GM04503 (cell line): ENCODE measurements around the gene NDUFAF7.
"Not testable (repeated sequence)": the region's sequence is repeated elsewhere in the genome, so short reads cannot be mapped to it uniquely, and the experiment has no call there.

Experiments used
- DNase-seq: peaks from one replicate; pipeline ENCODE4 v3.0.0-alpha.2; 2012; ENCODE audit warnings: low read depth

The NDUFAF7 gene, protein sequence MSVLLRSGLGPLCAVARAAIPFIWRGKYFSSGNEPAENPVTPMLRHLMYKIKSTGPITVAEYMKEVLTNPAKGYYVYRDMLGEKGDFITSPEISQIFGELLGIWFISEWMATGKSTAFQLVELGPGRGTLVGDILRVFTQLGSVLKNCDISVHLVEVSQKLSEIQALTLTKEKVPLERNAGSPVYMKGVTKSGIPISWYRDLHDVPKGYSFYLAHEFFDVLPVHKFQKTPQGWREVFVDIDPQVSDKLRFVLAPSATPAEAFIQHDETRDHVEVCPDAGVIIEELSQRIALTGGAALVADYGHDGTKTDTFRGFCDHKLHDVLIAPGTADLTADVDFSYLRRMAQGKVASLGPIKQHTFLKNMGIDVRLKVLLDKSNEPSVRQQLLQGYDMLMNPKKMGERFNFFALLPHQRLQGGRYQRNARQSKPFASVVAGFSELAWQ

DNA sequence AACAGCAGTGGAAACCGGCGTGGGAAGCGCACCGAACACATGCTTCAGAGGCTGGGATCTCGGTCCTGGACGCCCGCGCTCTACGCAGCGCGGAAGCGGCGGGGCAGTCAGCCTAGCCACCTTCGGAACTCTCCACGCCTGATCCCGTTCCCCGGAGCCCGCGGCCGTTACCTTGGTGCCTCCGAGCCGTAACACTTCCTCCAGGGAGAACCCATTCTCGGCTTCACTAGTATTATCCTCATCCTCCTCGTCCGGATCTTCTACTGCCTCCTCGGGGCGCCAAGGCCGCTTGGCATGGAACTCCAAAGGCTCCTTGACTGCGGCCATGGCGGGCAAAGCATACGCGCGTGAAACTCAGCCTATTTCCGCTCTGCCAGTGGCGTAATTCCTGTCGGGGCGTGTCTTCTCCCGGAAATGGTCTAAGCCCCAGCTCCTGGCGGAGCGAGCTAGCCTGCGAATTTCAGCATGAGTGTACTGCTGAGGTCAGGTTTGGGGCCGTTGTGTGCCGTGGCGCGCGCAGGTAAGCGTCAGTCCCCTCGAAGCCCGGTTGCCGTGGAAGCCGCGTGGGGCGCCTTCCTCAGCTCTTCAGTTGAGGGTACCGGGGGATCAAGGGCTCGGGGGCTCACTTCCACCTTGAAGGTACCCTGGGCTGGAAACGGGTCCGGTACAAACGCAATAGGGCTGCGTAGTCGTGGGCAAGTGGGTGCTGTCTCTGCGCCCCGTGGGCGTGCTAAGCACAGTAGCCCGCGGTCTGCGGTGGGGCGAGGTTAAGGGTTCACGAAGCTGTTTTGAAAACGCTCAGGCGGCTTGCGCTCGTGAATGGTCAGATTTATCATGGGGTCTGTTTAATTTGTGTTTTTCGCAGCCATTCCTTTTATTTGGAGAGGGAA lies at the start of gene NDUFAF7, which contains the start of gene CEBPZ:
Gene NDUFAF7, plus strand, starts transcription at position 418 of the 890 bp plus-strand sequence. Its CDS starts 48 bp downstream, at position 466.
Gene CEBPZ, minus strand, starts transcription at position 356 of the 890 bp plus-strand sequence. Its CDS starts 29 bp downstream, at position 327.
- DNase-seq, result peak; percentile 61

DNA sequence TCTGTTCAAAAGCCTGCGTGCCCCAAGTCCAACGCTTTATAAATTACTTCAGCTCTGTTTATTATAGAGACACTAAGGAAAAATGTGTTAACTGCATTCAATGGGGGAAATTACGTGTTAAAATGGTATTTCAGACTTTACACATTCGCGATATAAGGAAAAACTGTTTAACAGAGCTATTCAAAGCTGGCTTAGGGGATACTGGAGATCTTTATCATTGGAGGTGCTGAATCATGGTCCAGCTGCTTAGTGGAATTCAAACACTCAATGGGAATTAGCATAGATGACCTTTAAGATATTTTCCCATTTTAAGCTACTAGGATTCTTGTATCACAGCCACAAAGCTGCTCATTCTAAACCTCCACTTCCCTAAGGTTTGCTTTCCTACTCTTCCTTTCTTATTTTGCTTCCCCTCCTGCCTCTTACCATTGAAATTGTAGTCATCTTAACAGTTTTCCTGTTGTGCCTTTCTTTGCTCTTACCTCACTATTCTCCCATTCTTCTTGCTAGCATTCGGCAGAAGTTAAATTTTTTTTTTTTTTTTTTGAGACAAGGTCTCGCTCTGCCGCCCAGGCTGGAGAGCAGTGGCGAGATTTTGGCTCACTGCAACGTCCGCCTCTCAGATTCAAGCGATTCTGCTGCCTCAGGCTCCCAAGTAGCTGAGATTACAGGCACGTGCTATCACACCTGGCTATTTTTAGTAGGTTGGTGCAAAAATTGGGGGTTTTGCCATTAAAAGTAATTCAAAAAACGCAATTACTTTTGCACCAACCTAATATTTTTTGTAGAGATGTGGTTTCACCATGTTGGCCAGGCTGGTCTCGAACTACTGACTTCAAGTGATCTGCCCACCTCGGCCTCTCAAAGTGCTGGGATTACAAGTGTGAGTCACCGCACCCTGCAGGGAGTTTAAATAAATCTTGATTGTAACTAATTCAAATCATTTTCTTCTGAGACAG lies 49.5 kb upstream of the NDUFAF7 start:
- DNase-seq, result no peak

DNA sequence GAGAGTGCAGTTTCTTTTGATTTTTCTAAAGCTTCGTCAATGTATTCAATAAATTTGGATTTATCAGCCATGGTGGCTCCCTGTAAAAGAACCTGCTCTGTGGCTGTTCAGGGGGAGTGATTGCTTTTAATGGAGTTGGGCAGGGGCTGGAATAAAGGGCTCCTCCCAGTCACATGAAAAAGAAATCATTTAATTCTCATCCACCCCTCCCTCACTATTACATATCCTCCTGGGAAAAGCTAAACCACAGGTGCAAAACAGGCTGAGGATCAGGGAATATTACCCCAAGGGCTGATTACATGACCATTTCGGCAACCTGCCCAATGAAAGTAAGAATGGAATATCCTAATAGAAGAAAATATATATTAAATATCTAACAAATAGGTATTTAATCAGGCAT lies 42.9 kb upstream of the NDUFAF7 start, which contains the start of gene SULT6B1:
Gene SULT6B1, minus strand, starts transcription at position 101 of the 400 bp plus-strand sequence. Its CDS starts 30 bp downstream, at position 71.
- DNase-seq, result no peak

DNA sequence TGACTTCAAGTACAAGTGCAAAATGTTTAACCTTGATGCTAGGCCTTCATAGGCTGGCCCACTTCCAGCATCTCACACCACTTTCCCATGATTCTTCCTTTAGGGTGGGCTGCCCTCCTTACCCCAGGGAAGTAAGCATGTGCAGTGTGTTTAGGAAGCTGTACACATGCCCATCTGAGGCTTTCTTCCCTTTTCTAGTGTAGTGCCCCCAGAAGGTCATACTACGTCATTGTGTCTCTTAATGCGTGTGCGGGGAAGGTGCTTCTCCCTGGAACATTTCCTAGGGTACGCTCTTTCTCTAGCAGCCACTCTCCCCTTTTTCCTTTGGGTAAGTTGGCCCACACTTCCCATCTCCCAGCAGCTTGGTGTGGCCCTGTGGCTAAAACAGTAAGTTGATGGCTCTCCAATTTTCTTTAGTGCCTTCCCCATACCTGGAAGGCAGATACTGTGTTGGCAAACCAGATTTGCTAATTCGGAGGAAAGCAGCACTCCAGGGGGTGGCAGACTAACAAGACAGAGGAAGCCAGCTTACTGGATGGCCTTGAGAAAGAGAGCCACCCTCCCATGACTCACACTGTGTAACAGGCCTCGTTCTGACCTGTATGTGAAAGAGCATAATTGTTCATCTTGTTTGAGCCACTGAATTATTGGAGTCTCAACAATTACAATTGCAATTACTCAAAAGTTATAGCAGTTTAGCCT lies 41.9 kb upstream of the NDUFAF7 start:
- peak; percentile 57 for DNase-seq

DNA sequence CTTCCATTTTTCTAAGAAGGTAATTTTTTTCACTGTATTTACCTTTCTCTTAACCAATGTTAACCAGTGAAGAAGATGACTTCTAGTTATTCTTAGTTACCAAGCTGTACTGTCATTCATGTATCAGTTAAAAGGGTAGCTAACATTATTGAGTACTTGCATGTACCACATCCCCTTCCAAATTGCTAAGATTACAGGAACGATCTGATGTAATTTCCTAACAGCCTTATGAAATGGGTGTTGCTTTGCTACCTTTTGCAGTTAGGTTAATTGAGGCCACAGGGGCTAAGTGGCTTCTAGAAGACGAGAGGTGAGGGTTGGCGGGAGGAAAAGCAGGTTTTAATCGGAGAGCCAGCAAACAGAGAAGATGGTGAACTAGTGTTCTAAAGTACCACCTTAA lies 41.2 kb upstream of the NDUFAF7 start:
- DNase-seq, result no peak

DNA sequence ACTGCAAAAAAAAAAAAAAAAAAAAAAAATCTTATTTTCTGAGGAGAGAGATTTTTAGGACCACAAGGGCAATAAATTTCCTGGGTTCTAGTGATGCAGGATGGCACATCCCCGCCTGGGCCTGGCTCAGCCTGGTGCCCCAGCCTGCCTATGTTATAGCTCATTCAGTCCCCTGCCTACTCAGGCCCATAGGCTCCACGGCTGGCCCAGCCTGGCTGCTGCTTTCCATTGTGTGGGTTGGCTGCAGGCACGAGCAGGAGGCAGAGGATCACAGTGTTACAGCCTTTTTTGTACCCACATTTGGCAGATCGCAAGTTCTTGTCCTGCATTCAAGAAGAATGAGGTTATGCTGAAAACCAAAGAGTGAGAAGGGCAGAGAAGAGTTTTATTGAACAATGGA lies 40.2 kb upstream of the NDUFAF7 start:
- DNase-seq, result no peak

DNA sequence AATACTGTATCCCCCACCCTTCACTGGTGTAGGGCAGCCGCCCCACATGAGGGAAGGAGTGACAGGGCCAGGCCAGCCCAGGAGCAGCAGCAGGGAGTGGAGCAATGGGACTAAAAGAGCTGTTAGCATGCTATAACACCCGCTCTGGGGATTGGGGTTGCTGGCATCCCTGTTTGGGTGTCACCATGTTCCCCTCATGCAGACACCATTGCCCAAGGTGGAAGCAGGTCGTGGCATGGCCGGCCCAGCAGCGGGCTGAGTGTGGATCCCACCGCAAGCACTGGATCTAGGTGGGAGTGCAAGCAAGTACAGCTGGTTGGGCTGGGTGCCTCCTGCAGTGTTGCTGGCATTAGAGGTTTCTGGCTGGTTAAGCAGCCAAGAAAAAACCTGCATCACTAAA lies 39.7 kb upstream of the NDUFAF7 start:
- no peak for DNase-seq

DNA sequence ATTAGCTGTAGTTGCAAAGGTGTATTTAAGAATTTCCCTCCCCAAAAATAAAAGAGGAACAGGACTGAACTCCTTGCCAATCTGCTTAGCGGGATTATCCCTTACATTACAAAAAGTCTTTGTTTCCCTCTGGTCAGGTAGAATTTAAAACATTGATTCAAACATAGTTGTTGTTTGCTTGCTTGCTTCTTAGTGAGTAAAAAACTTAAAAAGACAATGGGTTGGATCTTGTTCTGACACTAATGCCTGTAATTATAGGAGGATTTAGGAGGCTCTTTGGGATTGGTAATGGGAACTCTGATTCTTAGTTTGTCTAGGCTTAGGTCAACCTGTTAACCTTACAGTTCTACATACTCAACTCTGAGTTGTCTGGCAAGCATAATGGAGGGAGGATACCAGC lies 38.9 kb upstream of the NDUFAF7 start:
- DNase-seq, result no peak

DNA sequence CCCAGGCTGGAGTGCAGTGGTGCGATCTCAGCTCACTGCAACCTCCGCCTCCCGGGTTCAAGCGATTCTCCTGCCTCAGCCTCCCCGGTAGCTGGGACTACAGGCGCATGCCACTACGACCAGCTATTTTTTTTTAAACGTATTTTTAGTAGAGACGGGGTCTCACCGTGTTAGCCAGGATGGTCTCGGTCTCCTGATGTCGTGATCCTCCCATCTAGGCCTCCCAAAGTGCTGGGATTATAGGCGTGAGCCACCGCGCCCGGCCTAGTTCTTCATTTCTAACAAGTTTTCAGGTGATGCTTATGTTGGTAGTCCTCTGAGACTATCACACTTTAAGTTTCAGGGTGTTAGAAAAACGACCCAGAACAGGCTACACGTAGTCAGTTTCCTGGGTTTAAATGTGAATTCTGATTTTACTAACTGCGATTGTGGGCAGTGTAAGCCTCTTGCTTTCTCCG lies 35.6 kb upstream of the NDUFAF7 start:
- DNase-seq, result not testable (repeated sequence)

DNA sequence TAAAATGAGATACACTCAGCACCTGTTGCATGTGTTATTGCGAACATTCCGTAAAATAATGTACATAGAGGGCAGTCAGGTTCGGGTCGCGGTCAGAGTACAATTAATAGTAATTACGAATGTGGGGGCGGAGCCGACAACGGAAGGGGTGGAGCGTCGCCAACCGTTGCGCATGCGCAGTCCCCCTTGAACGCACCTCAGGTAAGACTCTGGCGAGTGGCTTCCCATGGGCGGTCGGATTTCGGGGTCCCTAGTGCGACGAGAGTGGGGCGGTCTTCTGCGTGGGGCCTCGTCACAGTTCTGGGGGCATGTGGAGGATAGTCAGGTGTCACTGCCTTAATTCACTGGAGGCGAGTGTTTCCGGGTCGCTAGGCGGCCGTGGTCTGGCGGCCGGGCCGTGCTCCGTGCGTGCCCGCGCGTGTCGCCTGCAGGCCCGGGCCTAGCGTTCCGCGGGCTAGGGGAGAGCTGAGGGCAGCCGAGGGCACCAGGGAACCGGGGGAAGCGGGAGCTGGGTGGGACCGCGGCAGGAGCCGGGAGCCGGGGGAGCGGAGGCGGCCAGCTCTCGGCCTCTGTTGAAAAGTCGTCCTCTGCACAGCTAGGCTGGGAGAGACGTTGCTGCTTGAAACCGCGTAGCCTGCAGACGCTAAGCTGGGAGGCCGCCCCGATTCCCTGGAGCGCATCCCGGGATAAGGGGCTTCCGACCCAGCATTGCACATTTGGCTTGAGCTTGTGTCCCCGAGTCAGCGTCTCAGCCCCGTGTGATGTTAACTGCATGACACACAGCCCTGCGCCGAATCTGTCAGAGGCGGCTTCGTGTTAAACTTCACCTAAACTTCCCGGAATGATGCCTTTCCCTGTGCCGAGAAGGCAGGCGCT lies 34.9 kb upstream of the NDUFAF7 start, which contains the start of gene CEBPZOS:
Gene CEBPZOS, plus strand, starts transcription at position 177 of the 876 bp plus-strand sequence. CDS start 3,209 bp downstream, outside the sequence.
- peak; percentile 23 for DNase-seq

DNA sequence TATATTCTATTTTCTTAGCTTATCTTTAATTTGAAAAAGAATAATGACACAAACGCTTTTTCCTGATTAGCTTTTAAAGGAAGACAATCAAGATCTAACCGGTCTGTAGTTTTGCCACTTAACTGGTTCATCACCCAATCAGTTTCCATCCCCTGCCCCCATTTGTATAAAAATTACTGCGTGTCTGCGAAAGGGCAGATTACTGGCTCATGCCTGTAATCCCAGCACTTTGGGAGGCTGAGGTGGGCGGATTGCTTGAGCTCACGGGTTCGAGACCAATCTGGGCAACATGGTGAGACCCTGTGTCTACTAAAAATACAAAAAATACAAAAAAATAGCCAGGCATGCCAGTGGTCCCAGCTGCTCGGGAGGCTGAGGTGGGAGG lies 32.8 kb upstream of the NDUFAF7 start:
- DNase-seq, result no peak

DNA sequence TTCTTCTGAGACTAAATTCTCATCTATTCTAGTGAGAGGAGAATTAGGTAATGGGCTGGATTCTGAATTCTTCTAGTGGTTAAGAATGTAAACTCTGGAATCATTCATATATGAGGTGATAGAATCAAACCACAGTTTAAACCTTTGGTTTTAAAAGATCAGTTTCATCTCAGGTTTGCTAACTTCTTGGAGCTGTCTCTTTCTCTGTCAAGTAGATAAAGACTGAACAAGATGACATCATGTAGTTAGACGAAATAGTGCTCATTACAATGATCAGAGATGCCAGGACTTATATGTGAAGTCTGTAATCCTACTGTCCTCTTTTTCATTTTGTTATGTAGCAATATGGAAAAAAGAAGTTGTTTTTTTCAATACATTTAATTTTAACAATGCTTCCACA lies 30.2 kb upstream of the NDUFAF7 start:
- DNase-seq, result no peak

DNA sequence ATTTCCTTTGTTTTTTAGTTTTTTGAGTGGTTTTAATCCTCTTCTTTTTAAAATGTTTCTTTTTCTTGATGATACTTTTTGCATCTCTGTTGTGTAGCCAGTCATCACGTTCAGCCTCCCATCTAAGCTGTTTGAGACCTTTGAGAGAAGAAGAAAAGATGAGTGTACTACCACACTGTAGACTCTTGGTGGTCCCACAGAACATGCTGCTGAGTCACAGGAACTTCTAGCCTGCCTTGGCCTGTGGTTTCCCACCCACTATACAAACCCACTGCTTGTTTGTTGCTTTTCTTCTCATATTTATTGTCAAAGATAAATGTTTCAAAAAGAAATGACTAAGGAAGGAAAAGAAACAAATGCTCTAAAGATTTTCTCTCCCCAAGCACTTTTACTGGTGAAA lies 29.7 kb upstream of the NDUFAF7 start:
- no peak for DNase-seq

DNA sequence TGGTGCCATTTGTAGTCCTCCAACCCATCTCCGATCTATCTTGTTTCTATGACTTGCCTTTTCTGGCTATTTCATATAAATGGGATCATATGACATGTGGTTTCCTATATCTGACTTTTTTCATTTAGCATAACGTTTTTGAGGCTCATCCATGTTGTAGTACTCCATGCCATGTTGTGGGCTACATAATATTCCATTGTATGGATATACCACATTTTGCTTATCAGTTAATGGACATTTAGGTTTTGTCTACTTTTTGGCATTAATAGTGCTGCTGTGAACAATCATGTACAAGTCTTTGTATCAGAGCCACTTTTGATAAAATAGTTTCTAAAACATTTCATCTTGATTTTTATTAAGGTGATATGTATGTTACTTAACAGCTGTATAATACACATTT lies 27.8 kb upstream of the NDUFAF7 start:
- no peak for DNase-seq

DNA sequence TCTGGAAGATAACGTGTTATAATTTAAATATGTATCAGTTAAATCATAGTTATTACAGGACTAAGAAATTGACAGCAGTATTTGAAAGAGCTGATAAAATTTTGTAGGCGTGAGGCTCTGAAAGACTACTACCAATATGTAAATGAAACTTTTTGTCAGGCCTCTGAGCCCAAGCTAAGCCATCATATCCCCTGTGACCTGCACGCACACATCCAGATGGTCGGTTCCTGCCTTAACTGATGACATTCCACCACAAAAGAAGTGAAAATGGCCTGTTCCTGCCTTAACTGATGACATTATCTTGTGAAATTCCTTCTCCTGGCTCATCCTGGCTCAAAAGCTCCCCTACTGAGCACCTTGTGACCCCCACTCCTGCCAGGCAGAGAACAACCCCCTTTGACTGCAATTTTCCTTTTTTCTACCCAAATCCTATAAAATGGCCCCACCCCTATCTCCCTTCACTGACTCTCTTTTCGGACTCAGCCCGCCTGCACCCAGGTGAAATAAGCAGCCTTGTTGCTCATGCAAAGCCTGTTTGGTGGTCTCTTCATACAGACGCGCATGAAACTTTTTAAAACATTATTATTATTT lies 26.3 kb upstream of the NDUFAF7 start:
- DNase-seq, result not testable (repeated sequence)

DNA sequence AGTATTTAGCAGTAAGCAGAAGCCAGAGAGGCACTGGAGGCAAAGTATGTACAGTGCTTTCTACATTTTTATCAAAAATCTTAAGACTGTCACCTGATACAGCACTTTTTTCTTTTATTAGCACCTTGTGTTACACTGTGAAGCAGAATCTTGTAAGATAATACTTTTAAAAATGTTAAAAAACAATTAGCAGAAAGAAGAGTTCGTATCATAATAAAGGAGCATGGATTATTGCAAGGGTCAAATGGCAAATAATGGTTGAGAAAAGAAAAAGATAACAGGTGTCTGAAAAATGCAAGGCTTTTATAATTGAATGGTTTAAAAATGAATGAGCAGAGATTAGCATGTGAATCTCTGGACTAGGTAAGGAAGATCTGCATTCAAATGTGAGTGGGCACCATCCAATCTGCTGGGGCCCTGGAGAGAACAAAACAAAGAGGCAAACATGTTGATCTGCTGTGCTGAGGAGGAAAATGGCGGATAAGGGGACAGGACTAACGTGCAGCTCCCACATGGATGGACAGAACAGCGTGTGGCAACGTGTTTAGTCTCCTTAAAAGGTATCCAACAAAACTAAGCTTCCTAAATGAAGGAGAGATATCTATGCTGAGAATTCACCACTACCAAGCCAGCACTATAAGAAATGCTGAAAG lies 25.6 kb upstream of the NDUFAF7 start:
- no peak for DNase-seq

DNA sequence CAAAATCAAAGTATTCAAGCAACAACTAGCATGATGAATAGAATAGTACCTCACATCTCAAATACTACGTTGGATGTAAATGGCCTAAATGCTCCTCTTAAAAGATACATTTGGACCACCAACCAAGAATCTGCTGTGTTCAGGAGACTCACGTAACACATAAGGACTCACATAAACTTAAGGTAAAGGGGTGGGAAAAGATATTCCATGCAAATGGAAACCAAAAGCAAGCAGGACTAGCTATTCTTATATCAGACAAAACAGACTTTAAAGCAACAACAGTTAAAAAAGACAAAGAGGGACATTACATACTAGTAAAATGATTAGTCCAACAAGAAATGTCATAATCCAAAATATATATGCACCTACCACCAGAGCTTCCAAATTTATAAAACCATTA lies 24.7 kb upstream of the NDUFAF7 start:
- DNase-seq, result not testable (repeated sequence)

DNA sequence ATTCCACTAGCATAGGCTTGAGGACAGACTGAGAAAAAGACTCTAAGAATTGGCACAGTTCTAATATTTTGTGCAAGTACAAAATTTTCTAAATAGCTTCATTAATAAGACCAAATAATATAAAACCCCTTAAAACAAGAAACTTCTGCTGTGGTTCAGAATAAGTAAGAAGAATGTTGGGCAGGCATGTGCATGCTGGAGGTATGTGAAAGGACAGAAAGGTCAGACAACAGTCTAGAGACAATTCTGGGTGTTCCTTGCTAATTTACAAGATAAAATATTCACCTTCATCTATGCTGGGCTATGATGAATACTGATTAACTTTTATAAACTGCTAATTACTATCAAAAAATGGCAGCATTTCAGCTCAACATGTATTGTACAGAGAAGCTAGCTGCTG lies 20.2 kb upstream of the NDUFAF7 start:
- no peak for DNase-seq

DNA sequence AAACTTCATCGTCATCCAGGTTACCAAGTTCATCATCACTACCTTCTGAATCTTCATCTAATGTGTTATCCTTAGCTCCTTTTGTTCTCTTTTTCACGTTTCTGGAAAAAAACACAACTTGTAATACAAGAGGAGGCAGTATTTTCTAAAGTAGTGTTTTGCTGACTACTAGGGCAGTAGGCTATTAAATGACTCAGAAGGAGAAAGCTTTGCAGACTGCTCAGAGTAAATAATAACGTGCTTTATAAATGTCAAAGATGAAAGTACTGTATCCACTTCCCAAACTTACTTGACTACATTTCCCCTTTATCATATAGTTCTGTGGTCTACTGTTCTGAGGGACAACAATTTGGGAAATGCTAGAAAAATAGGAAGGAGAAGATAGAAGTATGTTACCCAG lies 19.5 kb upstream of the NDUFAF7 start:
- no peak for DNase-seq
